Activated CD4-positive, alpha-beta T cell treated with anti-CD3 and anti-CD28 coated beads, Interleukin-10, Interleukin-2, amounts not matched to agents 100 ng/mL and 50 ng/mL, durations not matched to agents 16 hours and 8 hours (primary cell): ENCODE measurements around the gene KRTAP4-12.
"Not testable (repeated sequence)": the region's sequence is repeated elsewhere in the genome, so short reads cannot be mapped to it uniquely, and the experiment has no call there.

Experiments
- DNase-seq: peaks from one replicate; pipeline ENCODE4 v3.0.0-alpha.2; 2020

The KRTAP4-12 gene

GRCh38 chr17:41125064-41125463 is 1.1 kb upstream of the KRTAP4-12 start:
- DNase-seq = no peak

GRCh38 chr17:41123292-41123990 is 541 bp downstream of the KRTAP4-12 start:
- DNase-seq = not testable (repeated sequence)

GRCh38 chr17:41121742-41122141 is 2.2 kb downstream of the KRTAP4-12 start:
- DNase-seq = no peak

DNA sequence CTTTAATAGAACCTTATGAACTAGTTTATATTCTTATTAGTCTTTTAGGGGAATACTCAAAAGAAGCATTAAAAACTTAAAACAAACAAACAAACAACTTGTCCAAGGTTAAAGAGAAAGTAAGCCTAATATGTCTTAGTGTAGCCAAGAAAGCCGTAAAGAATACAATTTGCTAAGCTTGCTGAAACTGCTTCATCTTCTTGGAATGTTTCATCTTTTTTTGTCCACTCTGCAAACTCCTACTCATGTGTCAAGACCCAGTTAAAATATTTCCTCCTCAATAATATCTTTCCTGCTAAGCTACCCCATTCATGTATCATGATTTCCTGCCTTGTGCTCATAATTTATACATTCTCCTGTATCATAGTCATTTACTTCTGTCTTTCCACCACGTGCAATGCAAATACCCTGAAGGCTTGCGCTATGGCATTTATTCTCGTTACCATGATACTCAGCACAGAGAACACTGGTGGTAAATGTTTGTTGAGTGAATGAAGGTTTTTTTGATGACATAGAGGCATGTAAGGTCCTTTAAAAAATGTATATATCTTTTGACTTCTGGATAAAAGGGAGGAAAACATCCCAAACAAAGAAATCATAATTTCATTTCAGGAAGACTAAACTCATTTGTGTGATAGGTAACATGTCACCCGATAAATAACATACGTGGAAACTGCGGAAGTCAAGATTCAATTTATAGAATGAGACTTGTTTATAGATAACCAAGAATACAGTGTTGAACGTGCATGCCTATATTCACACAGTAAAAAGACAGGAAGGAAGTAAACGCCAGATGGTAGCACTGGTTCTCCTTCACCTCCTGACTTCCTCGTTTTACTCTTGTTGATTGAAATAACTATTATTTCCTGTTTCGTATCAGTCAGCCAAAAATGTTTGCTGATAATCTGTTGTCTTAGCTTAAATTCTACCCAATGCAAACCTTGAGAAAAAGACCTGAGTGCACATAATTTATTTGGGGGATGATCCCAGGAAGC is 4.0 kb downstream of the KRTAP4-12 start:
- not testable (repeated sequence) for DNase-seq

- DNase-seq = no peak
These were observed 5.3 kb downstream of the KRTAP4-12 start for GRCh38 chr17:41118721-41119120.

GRCh38 chr17:41117846-41118386 is 6.1 kb downstream of the KRTAP4-12 start, which contains the start of gene KRTAP4-11:
TSS of gene KRTAP4-11 (minus strand) at chr17:41118373. CDS start at chr17:41118315, 58 bp downstream.
- not testable (repeated sequence) for DNase-seq

GRCh38 chr17:41116297-41116696 is 7.7 kb downstream of the KRTAP4-12 start:
- no peak for DNase-seq

- no peak for DNase-seq
These were observed 12.7 kb downstream of the KRTAP4-12 start for GRCh38 chr17:41111151-41111885.

DNA sequence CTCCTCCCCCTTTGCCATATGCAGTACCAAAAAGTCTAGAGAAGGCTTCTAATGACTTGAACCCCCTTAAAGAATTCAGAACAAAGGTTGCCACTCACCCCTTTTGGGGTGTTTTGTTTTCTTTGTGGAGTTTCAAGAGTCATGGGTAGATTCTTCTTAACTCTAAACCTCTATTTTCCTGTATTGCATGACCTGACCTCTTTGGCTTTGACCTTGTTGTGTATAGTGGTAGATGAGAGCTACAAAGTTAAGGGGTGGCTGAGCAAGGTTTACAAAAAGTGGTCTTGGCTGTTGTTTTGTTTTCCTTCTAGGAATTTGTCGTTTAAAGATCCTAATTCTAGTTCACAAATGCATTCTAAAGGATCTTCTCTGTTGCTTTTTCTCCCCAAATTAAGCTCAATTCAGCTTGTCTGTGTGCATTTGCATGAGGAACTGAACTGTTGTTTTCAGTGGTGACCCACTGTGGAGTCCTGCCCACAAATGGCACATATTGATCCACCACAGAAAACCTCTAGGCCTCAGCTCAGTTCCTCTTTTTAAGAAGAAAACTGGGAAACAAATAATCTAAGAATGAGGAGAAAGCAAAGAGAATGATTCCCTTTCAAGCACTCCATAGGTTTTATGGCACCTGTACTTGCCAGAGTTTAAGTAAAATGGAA is 15.1 kb downstream of the KRTAP4-12 start:
- DNase-seq = not testable (repeated sequence)

GRCh38 chr17:41107941-41108450 is 16.0 kb downstream of the KRTAP4-12 start:
- no peak for DNase-seq

DNA sequence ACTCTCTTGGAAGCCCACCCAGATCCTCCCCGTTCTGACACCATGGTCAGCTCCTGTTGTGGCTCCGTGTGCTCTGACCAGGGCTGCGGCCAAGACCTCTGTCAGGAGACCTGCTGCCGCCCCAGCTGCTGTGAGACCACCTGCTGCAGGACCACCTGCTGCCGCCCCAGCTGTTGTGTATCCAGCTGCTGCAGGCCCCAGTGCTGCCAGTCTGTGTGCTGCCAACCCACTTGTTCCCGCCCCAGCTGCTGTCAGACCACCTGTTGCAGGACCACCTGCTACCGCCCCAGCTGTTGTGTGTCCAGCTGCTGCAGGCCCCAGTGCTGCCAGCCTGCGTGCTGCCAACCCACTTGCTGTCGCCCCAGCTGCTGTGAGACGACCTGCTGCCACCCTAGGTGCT is 18.6 kb downstream of the KRTAP4-12 start, which contains the start of gene KRTAP4-9:
Gene KRTAP4-9, plus strand, starts transcription at position 43 of the 400 bp plus-strand sequence. Its CDS starts 0 bp downstream, at position 43.
- not testable (repeated sequence) for DNase-seq

DNA sequence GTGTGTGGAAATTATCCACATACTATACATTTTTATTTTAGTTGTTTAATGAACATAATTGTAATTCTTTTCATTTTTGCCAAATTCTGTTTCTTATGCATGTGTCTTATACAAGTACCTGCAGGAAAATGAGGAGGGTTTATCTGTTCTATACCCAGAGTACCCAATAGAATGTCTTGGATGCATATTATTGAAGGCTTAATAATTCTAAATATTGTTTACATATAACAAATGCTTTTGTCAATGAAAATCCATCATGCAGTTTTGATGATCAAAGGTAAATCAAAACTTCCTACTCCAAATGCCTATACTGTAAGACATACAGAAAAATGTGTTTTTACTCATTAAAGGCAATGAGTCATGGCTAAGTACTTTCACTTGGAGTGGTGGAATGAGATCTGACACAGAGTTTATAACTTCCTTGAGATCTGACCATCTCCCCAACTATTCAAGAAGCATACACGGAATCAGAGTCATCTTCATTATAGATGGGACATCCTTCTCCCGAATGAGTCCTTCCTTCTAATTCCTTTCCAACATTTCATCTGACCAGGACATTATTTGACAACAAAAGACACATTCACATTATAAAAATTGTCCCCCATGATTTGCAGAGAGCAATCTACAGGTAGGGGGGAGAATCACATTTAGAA is 19.5 kb downstream of the KRTAP4-12 start:
- not testable (repeated sequence) for DNase-seq

DNA sequence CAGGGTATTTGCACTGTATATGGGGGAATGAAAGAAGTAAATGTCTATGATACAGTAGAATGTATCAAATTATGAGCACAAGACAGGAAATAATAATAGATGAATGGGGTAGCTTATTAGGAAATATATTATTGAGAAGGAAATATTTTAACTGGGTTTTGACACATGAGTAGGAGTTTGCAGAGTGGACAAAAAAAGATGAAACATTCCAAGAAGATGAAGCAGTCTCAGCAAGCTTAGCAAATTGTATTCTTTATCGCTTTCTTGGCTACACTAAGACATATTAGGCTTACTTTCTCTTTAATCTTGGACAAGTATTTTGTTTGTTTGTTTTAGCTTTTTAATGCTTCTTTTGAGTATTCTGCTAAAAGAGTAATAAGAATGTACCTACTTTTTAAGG is 20.1 kb downstream of the KRTAP4-12 start:
- no peak for DNase-seq

- DNase-seq = no peak
These were observed 22.3 kb downstream of the KRTAP4-12 start, which contains the start of gene KRTAP4-16 for GRCh38 chr17:41101586-41102259. TSS of gene KRTAP4-16 (minus strand) at chr17:41102209. CDS start at chr17:41102209, 0 bp downstream.

DNA sequence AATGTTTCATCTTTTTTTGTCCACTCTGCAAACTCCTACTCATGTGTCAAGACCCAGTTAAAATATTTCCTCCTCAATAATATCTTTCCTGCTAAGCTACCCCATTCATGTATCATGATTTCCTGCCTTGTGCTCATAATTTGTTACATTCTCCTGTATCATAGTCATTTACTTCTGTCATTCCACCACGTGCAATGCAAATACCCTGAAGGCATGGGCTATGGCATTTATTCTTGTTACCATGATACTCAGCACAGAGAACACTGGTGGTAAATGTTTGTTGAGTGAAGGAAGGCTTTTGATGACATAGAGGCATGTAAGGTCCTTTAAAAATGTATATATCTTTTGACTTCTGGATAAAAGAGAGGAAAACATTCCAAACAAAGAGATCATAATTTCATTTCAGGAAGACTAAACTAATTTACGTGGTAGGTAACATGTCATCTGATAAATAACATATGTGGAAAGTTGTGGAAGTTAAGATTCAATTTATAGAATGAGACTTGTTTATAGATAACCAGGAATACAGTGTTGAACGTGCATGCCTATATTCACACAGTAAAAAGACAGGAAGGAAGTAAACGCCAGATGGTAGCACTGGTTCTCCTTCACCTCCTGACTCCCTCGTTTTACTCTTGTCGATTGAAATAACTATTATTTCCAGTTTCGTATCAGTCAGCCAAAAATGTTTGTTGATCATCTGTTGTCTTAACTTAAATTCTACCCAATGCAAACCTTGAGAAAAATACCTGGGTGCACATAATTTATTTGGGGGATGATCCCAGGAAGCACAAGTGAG is 24.1 kb downstream of the KRTAP4-12 start:
- DNase-seq = not testable (repeated sequence)

GRCh38 chr17:41098481-41098880 is 25.5 kb downstream of the KRTAP4-12 start:
- DNase-seq = no peak

DNA sequence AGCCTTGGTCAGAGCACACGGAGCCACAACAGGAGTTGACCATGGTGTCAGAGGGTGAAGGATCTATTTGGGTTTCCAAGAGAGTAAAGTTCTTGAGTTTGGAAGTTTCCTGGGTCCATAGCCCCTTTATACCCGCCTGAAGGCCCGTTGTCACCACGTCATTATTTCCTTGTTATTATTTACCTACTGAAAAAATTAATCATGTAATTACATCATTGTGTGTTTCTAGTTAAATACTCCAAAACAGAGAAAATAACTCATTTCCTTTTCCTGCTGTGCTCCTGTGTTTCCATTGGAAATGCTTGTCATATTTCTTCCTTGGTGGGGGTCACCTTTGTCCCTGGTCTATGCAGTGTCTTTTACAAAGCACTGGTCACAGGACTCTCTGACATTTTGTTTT is 25.9 kb downstream of the KRTAP4-12 start, which contains the start of gene KRTAP4-8:
Gene KRTAP4-8, minus strand, starts transcription at position 101 of the 400 bp plus-strand sequence. Its CDS starts 58 bp downstream, at position 43.
- no peak for DNase-seq

DNA sequence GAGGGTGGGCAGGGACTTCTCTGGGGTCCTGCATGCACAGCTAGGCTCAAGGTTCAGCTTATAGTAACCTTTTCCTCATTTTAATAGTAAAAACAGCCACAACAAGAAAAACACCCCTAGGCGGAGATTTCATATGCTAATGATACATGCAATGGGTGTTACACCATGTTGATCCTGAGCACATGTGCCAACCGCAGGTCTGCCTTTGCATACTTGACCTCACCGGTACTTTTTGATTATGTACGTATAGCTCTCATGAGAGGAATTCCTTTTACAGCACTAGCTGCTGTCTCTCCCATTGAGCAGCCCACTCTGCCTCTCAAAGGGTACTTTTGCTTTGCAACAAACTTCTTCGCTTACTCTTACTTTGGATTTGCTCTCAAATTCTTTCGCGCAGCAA is 27.9 kb downstream of the KRTAP4-12 start:
- DNase-seq = no peak

- not testable (repeated sequence) for DNase-seq
These were observed 35.1 kb downstream of the KRTAP4-12 start for GRCh38 chr17:41088760-41089352.
